NCI-H82 treated with DMSO at 0.1 percent for 48 hours (cell line): ENCODE data around the gene VMP1.
A peak's percentile ranks its signal among the peaks of the same experiment; 100 is the strongest.

Experiments
- DNase-seq: peaks from one replicate; lab custom pipeline; 2025; ENCODE audit not compliant: unreplicated experiment; lab: John Stamatoyannopoulos, UW

Gene VMP1

DNA sequence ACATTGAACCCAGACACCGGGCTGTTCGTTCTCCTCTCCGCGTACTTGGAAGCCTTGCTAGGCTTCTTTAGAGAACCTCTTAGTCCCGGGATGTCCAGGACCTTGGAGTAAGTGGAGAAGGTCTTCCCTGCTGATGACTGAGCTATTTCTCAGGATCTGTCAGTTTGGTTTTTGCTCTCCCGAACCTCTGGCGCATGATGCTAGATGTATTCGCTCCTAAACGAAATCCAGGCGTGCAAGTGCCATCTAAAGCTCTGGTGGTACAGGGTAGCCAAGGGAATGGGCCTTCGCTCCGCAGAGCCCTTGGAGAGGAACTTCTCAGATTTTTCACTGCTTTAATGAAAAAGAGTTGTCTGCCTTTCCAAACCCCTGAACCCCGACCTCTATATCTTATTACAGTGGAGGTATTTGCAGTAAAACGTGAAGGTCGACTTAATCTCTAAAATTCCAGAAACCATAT lies 547 bp downstream of the VMP1 start:
- no peak for DNase-seq

DNA sequence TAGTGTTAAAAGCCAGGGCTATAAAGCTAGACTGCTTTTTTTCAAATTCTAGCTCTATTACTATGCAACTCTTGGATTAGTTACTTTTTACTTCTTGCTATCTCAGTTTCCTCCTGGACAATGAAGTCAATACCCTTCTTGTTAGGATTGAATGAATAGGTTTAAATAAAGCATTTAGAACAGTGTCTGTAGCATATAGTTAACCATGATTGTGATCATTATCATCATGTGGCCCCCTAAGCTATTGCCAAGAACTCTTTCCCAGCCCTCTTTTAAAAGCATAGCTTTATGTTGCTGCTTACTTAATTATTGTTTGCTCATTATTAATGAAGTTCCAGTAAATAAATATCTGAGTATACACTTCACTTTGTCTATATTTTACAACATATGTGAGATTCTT lies 4.5 kb downstream of the VMP1 start:
- DNase-seq, result no peak

DNA sequence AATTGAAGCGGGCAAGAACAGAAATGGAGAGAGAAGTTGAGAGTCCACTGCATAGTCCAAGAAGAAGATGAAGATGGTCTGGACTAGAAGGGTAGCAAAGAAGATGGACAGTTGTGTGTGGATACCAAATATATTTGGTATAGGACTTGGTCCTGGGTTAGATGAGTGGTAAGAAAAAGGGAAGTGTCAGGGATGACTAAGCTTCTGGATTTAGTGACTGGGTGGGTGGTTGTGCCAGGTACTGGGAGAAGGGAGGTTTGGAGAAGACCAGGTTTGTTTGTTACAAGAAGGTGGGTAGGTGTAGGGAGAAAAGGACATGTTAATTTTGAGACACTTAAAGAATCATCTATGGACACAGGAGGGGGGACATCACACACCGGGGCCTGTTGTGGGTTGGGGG lies 5.4 kb downstream of the VMP1 start:
- no peak for DNase-seq

DNA sequence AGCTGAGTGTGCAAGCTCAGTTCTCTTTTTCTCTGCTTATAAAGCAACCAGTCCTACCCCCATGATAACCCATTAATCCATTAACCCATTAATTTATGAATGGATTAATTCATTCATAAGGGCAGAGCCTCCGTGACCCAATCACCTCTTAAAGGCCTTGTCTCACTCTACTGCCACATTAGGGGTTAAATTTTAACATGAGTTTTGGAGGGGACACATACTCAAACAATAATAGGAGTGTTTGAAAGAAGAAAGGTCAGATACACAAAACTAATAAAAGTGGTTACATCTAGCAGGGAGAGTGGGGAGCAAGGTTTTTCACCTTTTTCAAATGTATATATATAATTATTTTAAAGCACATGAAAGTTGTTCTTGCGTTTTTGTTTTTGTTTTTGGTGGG lies 6.8 kb downstream of the VMP1 start:
- no peak for DNase-seq

DNA sequence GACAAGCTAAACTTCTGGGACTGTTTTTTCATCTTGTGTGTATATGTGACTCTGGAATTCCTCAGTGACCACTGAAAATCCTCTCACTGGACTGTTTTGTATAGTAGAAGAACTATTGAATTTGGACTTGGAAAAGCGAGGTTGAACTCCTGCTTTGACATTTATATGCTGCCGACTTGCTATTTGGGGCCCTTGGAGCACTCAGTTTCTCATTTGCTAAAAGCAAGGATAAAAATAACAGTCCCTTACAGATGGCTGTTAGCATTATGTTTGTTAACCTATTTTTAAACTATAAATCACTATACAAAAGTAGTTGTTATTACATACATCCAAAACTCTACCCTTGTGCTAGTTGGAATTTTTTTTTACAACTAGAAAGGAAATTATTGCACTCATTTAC lies 9.0 kb downstream of the VMP1 start:
- DNase-seq, result no peak

DNA sequence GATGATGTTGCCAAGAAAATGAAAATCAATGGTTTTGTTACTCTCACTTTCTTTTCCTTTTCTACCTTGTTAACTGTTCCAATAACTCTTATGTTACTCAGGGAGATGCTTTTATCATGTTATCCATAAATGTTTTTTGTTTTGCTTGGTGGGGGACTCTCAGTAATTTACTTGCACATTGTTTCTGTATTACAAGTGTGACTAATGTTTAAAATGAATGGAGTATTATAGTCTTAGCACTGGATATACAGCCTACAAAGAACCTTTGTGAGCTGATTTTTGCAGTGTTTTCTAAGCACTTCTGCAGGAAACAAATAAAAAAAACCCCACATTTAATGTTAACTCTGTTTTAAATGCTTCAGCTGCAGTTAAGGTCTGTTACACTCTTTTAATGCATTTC lies 12.1 kb downstream of the VMP1 start:
- no peak for DNase-seq

DNA sequence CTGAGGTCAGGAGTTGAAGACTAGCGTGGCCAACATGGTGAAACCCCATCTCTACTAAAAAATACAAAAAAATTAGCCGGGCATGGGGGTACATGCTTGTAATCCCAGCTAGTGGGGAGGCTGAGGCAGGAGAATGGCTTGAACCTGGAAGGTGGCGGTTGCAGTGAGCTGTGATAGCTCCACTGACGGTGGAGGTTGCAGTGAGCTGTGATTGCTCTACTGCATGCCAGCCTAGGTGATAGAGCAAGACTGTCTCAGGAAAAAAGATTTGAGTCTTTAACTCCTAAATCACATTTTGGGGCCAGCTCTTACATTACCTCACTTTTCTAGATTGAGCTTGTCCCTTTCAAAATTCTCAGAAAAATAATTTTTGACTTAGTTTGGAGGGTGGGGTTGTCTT lies 15.2 kb downstream of the VMP1 start:
- DNase-seq, result no peak

DNA sequence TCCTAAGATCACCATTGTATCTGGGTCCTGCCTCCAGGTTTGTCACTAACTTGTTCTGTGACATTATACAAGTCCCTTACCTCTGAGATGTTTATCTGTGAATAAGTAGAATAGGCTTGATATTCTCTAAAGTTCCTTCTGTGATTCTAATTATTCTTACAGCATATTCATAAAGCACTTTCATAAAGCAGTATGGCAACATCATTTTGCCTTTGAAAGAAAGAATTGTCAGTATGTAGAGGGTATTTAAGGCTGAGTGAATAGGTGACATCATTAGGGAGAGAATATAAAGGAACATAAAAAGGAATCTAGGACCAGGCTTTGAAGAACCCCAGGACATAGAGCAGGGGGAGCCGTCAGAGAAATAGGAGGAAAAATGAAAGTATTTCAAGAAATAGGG lies 15.6 kb downstream of the VMP1 start:
- no peak for DNase-seq

GRCh38 chr17:59723607-59724006 lies 16.2 kb downstream of the VMP1 start:
- DNase-seq, result no peak

DNA sequence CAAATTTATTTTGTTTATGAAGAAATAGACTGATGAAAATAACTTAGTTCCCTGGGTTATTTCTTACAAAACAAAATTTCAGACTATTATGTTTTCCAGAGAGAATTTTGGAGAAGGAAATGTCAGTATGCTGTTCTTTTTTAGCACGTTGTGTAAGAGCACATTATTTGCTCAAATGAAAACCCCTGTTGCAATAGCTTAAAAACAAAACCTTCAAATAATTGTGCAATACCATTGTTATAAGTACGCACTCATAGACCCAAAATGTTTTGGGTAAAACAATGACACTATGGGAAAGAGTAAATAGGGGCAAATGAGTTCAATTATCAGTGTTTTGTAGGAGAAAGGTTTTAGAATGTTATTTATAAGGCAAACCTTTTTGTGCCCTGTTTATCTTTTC lies 18.2 kb downstream of the VMP1 start:
- DNase-seq, result no peak

DNA sequence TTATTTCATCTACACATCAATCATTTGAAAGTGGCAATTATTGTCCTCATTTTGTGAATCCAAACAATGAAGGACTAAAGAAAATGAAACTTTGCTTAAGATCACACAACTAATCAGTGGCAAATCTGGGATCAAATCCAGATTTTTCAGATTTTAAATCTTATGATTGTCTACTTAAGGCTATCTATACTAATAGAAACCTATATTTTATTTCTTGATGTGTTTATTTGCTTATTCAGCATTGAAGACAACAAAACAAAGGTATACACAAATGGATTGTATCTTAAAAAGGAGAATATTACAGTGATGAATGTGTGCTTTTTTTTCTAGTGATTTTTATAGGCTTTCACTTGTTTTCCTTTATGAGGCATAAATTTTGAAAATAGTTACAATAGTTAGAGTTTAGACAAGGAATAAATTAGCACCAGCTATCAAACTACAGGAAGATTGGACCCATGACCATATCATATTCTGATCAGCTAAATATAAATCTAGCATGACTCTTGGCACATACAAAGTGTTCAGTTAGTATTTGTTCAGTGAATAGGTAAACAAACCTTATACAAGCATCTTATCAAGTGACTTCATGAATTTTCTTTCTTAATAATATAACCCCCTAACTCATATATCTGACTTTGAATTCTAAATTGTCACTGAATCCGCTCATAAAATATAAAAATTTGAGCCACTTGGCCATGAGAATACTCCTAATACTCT lies 20.5 kb downstream of the VMP1 start:
- no peak for DNase-seq

DNA sequence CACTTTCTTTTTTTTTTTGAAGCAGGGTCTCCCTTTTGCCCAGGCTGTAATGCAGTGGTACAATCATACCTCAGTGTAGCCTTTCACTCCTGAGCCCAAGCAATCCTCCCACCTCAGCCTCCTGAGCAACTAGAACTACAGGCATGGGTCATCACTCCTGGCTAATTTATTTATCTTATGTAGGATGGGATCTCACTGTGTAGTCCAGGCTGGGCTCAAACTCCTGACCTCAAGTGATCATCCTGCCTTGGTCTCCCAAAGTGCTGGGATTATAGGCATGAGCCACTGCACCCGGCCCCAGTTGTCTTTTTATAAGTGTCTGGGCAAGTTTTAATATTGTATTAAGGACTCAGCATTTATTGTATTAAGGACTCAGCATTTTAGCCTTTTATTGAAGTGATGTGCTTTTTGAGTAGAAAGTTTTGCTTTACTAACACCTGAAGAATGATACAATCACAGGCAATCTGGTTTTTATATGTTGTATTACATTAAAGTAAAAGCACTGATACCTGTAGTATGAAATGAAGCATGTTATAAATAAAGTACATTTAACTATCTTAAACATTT lies 22.9 kb downstream of the VMP1 start:
- no peak for DNase-seq

GRCh38 chr17:59733697-59734096 lies 26.2 kb downstream of the VMP1 start:
- no peak for DNase-seq

DNA sequence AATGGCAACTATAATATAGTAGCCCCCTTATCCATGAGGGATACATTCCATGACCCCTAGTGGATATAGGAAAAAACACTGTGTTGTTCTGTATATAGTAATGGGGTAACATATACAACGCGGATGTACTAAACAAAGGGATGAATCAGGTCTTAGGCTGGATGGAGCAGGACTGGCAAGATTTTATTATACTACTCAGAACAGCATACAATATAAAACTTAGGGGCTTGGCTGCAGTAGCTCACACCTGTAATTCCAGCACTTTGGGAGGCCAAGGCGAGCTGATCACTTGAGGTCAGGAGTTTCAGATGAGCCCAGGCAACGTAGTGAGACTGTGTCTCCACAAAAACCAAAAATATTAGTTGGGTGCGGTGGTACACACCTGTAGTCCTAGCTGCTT lies 26.8 kb downstream of the VMP1 start:
- DNase-seq, result no peak

- no peak for DNase-seq
Measured at GRCh38 chr17:59737324-59737723, 29.9 kb downstream of the VMP1 start.

DNA sequence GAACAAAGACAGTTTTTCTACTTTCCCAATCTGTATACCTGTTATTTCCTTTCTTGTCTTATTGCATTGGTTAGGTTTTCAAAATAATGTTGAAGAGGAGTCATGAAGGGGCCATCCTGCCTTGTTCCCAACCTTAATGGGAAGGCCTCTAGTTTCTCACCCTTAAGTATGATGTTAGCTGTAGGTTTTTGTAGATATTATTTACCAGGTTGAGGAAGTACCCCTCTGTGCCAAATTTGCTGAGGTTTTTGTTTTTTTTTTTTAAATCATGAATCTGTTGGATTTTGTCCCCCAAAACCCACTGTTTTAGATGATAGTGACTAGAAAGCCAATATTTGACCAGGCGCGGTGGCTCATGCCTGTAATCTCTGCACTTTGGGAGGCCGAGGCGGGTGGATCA lies 36.4 kb downstream of the VMP1 start:
- DNase-seq, result no peak

DNA sequence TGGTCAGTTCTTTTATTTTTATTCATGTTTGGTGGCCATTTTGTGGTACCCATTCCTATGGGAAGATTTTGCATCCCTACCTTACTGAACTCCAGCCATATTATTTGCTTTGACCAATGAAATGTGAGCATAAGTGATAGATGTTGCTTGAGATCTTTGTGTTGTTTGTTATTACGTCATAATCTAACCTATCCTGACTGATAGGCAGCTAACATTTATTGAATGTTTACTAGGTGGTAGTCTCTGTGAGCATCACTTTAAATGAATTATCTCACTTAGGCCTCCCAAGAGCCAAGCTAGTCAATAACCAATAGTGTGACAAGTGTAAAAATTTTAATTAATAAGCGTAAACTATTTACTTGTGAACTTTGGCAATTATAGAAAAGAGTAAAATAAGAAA lies 37.6 kb downstream of the VMP1 start:
- no peak for DNase-seq

GRCh38 chr17:59746849-59747445 lies 39.5 kb downstream of the VMP1 start:
- peak; percentile 19 for DNase-seq

DNA sequence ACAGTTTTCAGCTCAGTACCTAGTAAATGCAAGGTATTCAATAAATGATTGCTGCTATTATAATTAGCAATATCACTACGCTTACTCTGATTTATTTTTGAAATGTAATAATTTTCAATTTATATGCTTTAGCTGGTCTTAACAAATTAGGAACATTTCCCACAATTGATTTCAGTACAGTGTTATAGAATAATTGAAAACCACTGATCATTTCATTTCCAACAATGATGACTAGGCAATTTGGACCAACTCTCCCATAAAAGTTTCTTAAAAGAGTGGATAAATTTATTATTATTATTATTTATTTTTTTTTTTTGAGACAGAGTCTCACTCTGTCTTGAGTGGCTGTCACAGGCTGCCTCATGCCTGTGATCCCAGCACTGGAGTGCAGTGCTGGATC lies 41.1 kb downstream of the VMP1 start:
- no peak for DNase-seq

GRCh38 chr17:59751955-59752413 lies 44.5 kb downstream of the VMP1 start:
- no peak for DNase-seq

GRCh38 chr17:59752446-59752845 lies 45.0 kb downstream of the VMP1 start:
- no peak for DNase-seq

- DNase-seq, result no peak
Measured at GRCh38 chr17:59752922-59753321, 45.5 kb downstream of the VMP1 start.
